ENCODE results near the gene ABLIM2.

The ABLIM2 gene

DNA sequence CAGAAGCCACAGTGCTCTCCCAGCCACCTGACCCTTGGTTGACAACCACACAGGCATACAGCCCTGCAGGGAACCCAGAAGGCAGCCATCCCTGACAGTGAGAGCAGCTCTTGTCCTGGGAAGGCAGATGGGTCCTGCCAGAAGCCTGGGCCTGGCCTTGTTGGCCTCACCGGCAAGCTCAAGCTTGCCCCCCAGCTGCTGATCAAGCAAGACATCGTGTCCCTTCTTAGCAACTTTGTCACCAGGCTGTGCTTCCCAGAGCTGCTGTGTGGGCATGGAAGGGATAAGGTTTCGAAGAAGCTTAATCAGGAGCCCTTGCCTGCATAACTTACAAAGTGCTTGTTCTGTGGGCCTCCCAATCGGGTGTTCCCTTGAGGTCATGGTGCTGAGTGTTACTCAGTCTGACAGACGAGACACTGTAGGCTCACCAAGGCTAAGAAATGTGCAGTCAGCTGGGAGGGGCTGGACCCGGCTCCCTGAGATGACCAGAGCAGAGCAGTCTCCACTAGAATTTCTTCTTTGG is 6.8 kb upstream of the ABLIM2 start:
- 84 to 87% methylated on average over 6 of the region's 6 CpGs for WGBS, 2 experiments
- no peak overlapping the region for H3K27ac ChIP-seq (ENCODE audit: insufficient read depth, low read depth, low read length, poor library complexity, severe bottlenecking)

GRCh38 chr4:8164687-8165086 is 6.1 kb upstream of the ABLIM2 start:
- no peaks in the 10 kb centered on the region for H3K36me3 ChIP-seq (ENCODE audit: control insufficient read depth, insufficient read depth, low read length)
- H3K9me3 ChIP-seq (ENCODE audit: control insufficient read depth, low read length): no peaks in the 10 kb centered on the region
- no peak overlapping the region for H3K4me3 ChIP-seq (ENCODE audit: insufficient read depth, low read depth, low read length)
- H3K4me1 ChIP-seq (ENCODE audit: control insufficient read depth, insufficient read depth, low read length): peaks cover under 1% of the 10 kb centered on the region
- H3K27ac ChIP-seq (ENCODE audit: insufficient read depth, low read depth, low read length, poor library complexity, severe bottlenecking): no peak overlapping the region
- H3K27me3 ChIP-seq (ENCODE audit: control insufficient read depth, insufficient read depth, low read length, poor library complexity, severe bottlenecking): peaks cover 17% of the 10 kb centered on the region
- WGBS, 2 experiments: 94 to 95% methylated on average over 10 of the region's 10 CpGs

More for the DNA sequence above, 6.8 kb upstream of the ABLIM2 start:
- H3K9me3 ChIP-seq (ENCODE audit: control insufficient read depth, low read length): no peaks in the 10 kb centered on the region
- H3K4me3 ChIP-seq (ENCODE audit: insufficient read depth, low read depth, low read length): no peak overlapping the region
- H3K4me1 ChIP-seq (ENCODE audit: control insufficient read depth, insufficient read depth, low read length): no peaks in the 10 kb centered on the region
- H3K27me3 ChIP-seq (ENCODE audit: control insufficient read depth, insufficient read depth, low read length, poor library complexity, severe bottlenecking): peaks cover 9% of the 10 kb centered on the region
- no peaks in the 10 kb centered on the region for H3K36me3 ChIP-seq (ENCODE audit: control insufficient read depth, insufficient read depth, low read length)

DNA sequence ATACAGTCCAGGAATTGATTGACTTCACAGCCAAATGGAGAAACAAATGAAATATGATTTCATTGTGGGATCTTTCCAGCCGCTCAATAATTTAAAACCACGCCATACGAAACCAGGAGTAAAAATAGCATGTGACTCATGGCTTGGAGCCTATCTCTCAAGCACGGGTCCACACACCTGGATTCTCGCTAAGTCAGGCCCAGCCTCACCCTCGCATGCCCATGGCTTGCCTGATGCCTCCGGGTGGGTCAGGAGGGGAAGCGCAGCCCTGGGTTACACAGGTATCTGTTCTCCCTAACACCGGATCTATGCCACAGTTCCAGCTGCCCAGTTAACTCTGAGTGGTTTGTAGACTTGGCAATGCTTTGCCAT is 5.6 kb upstream of the ABLIM2 start:
- no peaks in the 10 kb centered on the region for H3K9me3 ChIP-seq (ENCODE audit: control insufficient read depth, low read length)
- WGBS, 2 experiments: 91 to 92% methylated on average over 9 of the region's 9 CpGs
- H3K36me3 ChIP-seq (ENCODE audit: control insufficient read depth, insufficient read depth, low read length): no peaks in the 10 kb centered on the region
- H3K4me1 ChIP-seq (ENCODE audit: control insufficient read depth, insufficient read depth, low read length): peaks cover 6% of the 10 kb centered on the region
- peaks cover 22% of the 10 kb centered on the region for H3K27me3 ChIP-seq (ENCODE audit: control insufficient read depth, insufficient read depth, low read length, poor library complexity, severe bottlenecking)
- no peak overlapping the region for H3K27ac ChIP-seq (ENCODE audit: insufficient read depth, low read depth, low read length, poor library complexity, severe bottlenecking)
- no peak overlapping the region for H3K4me3 ChIP-seq (ENCODE audit: insufficient read depth, low read depth, low read length)

GRCh38 chr4:8163436-8164193 is 5.0 kb upstream of the ABLIM2 start:
- Histone ChIP-seq H3K4me1 (ENCODE audit: control insufficient read depth, insufficient read depth, low read length) (peaks cover 7% of the 10 kb centered on the region), H3K4me3 (ENCODE audit: insufficient read depth, low read depth, low read length) (no peak overlapping the region), H3K27ac (ENCODE audit: insufficient read depth, low read depth, low read length, poor library complexity, severe bottlenecking) (no peak overlapping the region), H3K36me3 (ENCODE audit: control insufficient read depth, insufficient read depth, low read length) (no peaks in the 10 kb centered on the region), H3K9me3 (ENCODE audit: control insufficient read depth, low read length) (no peaks in the 10 kb centered on the region), H3K27me3 (ENCODE audit: control insufficient read depth, insufficient read depth, low read length, poor library complexity, severe bottlenecking) (peaks cover 26% of the 10 kb centered on the region)
- WGBS, 2 experiments: 88% methylated on average over 19 of the region's 19 CpGs

- H3K36me3 ChIP-seq (ENCODE audit: control insufficient read depth, insufficient read depth, low read length): no peaks in the 10 kb centered on the region
- peaks cover 9% of the 10 kb centered on the region for H3K4me1 ChIP-seq (ENCODE audit: control insufficient read depth, insufficient read depth, low read length)
- 91 to 93% methylated on average over 7 of the region's 7 CpGs for WGBS, 2 experiments
- H3K9me3 ChIP-seq (ENCODE audit: control insufficient read depth, low read length): no peaks in the 10 kb centered on the region
- H3K27ac ChIP-seq (ENCODE audit: insufficient read depth, low read depth, low read length, poor library complexity, severe bottlenecking): no peak overlapping the region
- H3K27me3 ChIP-seq (ENCODE audit: control insufficient read depth, insufficient read depth, low read length, poor library complexity, severe bottlenecking): peaks cover 32% of the 10 kb centered on the region
- H3K4me3 ChIP-seq (ENCODE audit: insufficient read depth, low read depth, low read length): no peak overlapping the region
Measured at GRCh38 chr4:8163026-8163425, 4.4 kb upstream of the ABLIM2 start.

- H3K36me3 ChIP-seq (ENCODE audit: control insufficient read depth, insufficient read depth, low read length): no peaks in the 10 kb centered on the region
- peaks cover 36% of the 10 kb centered on the region for H3K27me3 ChIP-seq (ENCODE audit: control insufficient read depth, insufficient read depth, low read length, poor library complexity, severe bottlenecking)
- WGBS, 2 experiments: 94 to 98% methylated on average over 8 of the region's 8 CpGs
- H3K27ac ChIP-seq (ENCODE audit: insufficient read depth, low read depth, low read length, poor library complexity, severe bottlenecking): no peak overlapping the region
- H3K9me3 ChIP-seq (ENCODE audit: control insufficient read depth, low read length): no peaks in the 10 kb centered on the region
- no peak overlapping the region for H3K4me3 ChIP-seq (ENCODE audit: insufficient read depth, low read depth, low read length)
- peaks cover 11% of the 10 kb centered on the region for H3K4me1 ChIP-seq (ENCODE audit: control insufficient read depth, insufficient read depth, low read length)
Measured at GRCh38 chr4:8162625-8163024, 4.0 kb upstream of the ABLIM2 start.

DNA sequence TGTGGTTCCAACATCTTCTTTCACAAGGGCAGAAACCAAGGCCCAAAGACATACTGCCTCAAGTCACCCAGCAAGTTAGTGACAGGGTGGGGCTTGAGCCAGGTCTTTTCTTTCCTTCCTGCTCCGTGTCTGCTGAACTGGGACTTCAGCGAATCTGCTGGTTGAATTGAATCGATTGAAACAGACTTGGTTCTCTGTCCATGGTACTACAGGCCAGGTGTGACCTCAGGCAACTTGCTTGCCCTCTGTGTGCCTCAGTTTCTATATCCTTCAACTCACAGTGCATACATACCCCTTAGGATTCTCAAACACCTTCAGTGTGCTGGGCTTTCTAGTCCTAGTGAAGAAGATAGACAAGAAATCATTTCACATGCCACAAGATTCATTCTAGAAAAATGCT is 2.0 kb upstream of the ABLIM2 start:
- no peaks in the 10 kb centered on the region for H3K9me3 ChIP-seq (ENCODE audit: control insufficient read depth, low read length)
- peaks cover 49% of the 10 kb centered on the region for H3K27me3 ChIP-seq (ENCODE audit: control insufficient read depth, insufficient read depth, low read length, poor library complexity, severe bottlenecking)
- peaks cover 11% of the 10 kb centered on the region for H3K4me1 ChIP-seq (ENCODE audit: control insufficient read depth, insufficient read depth, low read length)
- 54 to 55% methylated on average over 3 of the region's 3 CpGs for whole genome bisulfite sequencing, 2 experiments
- no peak overlapping the region for H3K27ac ChIP-seq (ENCODE audit: insufficient read depth, low read depth, low read length, poor library complexity, severe bottlenecking)
- no peaks in the 10 kb centered on the region for H3K36me3 ChIP-seq (ENCODE audit: control insufficient read depth, insufficient read depth, low read length)
- no peak overlapping the region for H3K4me3 ChIP-seq (ENCODE audit: insufficient read depth, low read depth, low read length)

GRCh38 chr4:8160233-8160560 is 1.6 kb upstream of the ABLIM2 start:
- H3K27me3 ChIP-seq (ENCODE audit: control insufficient read depth, insufficient read depth, low read length, poor library complexity, severe bottlenecking): peaks cover 52% of the 10 kb centered on the region
- H3K27ac ChIP-seq (ENCODE audit: insufficient read depth, low read depth, low read length, poor library complexity, severe bottlenecking): no peak overlapping the region
- WGBS, 2 experiments: 89 to 93% methylated on average over 4 of the region's 4 CpGs
- peaks cover 11% of the 10 kb centered on the region for H3K4me1 ChIP-seq (ENCODE audit: control insufficient read depth, insufficient read depth, low read length)
- H3K36me3 ChIP-seq (ENCODE audit: control insufficient read depth, insufficient read depth, low read length): no peaks in the 10 kb centered on the region
- no peaks in the 10 kb centered on the region for H3K9me3 ChIP-seq (ENCODE audit: control insufficient read depth, low read length)
- no peak overlapping the region for H3K4me3 ChIP-seq (ENCODE audit: insufficient read depth, low read depth, low read length)

DNA sequence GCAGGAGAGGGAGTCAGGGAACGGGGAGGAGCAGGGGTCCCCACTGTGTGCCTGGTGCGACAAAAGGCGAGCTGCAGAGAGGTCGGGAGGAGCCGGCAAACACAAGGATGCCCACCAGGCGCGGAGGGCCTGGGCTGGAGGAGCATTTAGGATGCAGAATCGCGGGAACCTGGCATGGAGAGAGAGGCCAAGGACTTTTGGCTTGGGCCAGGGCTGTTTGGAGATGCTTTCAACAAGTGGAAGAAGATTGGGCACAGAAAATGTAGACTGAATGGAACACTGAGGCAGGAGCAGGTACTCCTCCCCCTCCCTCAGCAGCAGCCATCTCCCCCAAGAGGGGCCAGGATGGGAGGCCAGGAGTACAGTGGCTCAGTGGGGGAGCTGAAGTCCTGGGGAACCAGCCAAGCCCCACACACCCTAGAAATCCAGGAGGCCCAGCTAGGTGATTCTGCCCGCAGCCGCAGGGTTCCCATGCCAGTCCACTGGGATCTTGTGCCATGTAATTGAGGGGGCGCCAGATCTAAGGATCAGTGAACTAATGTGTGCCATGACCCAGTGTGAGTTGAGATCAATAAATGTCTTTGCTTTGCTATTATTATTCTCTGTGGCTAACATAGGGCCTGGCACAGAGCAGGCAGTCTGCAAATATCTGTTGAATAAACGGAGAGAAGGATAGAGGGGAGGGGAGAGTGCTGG is 1.1 kb upstream of the ABLIM2 start:
- peaks cover 11% of the 10 kb centered on the region for H3K4me1 ChIP-seq (ENCODE audit: control insufficient read depth, insufficient read depth, low read length)
- peak overlapping the region; percentile 60 for H3K4me3 ChIP-seq (ENCODE audit: insufficient read depth, low read depth, low read length)
- 33 to 34% methylated on average over 13 of the region's 13 CpGs for WGBS, 2 experiments
- H3K27ac ChIP-seq (ENCODE audit: insufficient read depth, low read depth, low read length, poor library complexity, severe bottlenecking): no peak overlapping the region
- H3K27me3 ChIP-seq (ENCODE audit: control insufficient read depth, insufficient read depth, low read length, poor library complexity, severe bottlenecking): peaks cover 56% of the 10 kb centered on the region
- H3K36me3 ChIP-seq (ENCODE audit: control insufficient read depth, insufficient read depth, low read length): no peaks in the 10 kb centered on the region
- no peaks in the 10 kb centered on the region for H3K9me3 ChIP-seq (ENCODE audit: control insufficient read depth, low read length)

- Histone ChIP-seq H3K27ac (ENCODE audit: insufficient read depth, low read depth, low read length, poor library complexity, severe bottlenecking) (no peak overlapping the region), H3K27me3 (ENCODE audit: control insufficient read depth, insufficient read depth, low read length, poor library complexity, severe bottlenecking) (peaks cover 56% of the 10 kb centered on the region), H3K9me3 (ENCODE audit: control insufficient read depth, low read length) (no peaks in the 10 kb centered on the region), H3K4me1 (ENCODE audit: control insufficient read depth, insufficient read depth, low read length) (peaks cover 11% of the 10 kb centered on the region), H3K4me3 (ENCODE audit: insufficient read depth, low read depth, low read length) (peak overlapping the region; percentile 54), H3K36me3 (ENCODE audit: control insufficient read depth, insufficient read depth, low read length) (no peaks in the 10 kb centered on the region)
- WGBS, 2 experiments: 5% methylated on average over 70 of the region's 70 CpGs
Measured at GRCh38 chr4:8157944-8158709, 486 bp downstream of the ABLIM2 start.
